ENCODE measurements around the gene TOM1L1.

GRCh38 chr17:54967621-54968261 lies 67.1 kb downstream of the TOM1L1 start:
- TF ChIP-seq CTCF (conservative IDR thresholded peaks at IDR 0.05; ENCODE audit: low read depth, low read length): no peak
- TF ChIP-seq EZH2 (IDR thresholded peaks at IDR 0.05; ENCODE audit: borderline replicate concordance, low read depth, low read length, poor library complexity, severe bottlenecking): no peak

Measured in A673 (cell line).